Thoracic aorta (tissue), 2 donors: ENCODE measurements around the gene MMAB. TPM values are rescaled to one million over a fixed set of nuclear protein-coding genes. Genes with fewer than 3 reads are reported as not detected.

Experiments
- ATAC-seq: fragments of 150-250 bp; one replicate; pipeline ENCODE4 v1.8.0; 2017; ENCODE audit warnings: low read depth; ENCODE audit not compliant: insufficient number of reproducible peaks, low FRiP score
- DNase-seq: peaks from one replicate; pipeline ENCODE4 v3.0.0-alpha.2; 2020; ENCODE audit warnings: low spot score
- H3K27ac ChIP-seq, 2 donors: fragments of 200-600 bp; sonication (generic); 1 replicate in 1 of 2; 2 replicates in 1 of 2; pipeline ENCODE4 v1.5.1; 2016; ENCODE audit warnings: mild to moderate bottlenecking in 2 of 2, moderate library complexity in 2 of 2
- H3K27me3 ChIP-seq: fragments of 200-600 bp; sonication (generic); replicated peaks from 2 replicates; pipeline ENCODE4 v1.6.0; 2016; ENCODE audit warnings: mild to moderate bottlenecking; ENCODE audit not compliant: insufficient read depth
- H3K36me3 ChIP-seq: fragments of 200-600 bp; sonication (generic); one replicate; pipeline ENCODE4 v1.5.1; 2016
- H3K4me1 ChIP-seq, 2 donors: fragments of 200-600 bp; sonication (generic); 1 replicate in 1 of 2; 2 replicates in 1 of 2; pipeline versions ENCODE4 v1.5.1 to v1.6.0; 2016; ENCODE audit warnings: low read depth in 2 of 2, mild to moderate bottlenecking in 1 of 2; ENCODE audit not compliant: control insufficient read depth in 1 of 2
- H3K4me3 ChIP-seq: fragments of 200-600 bp; sonication (generic); 2 replicates; pipeline ENCODE4 v1.5.1; 2016; ENCODE audit warnings: mild to moderate bottlenecking
- H3K9me3 ChIP-seq: fragments of 200-600 bp; sonication (generic); 2 replicates; pipeline ENCODE4 v1.5.1; 2016
- CTCF ChIP-seq: fragments of 200-600 bp; sonication (generic); IDR thresholded peaks from one replicate; pipeline ENCODE4 v1.5.1; 2019; ENCODE audit warnings: antibody characterized with exemption
- total RNA-seq, 2 donors: library from RNA; depleted of rRNA; stranded (reverse); fragments of >200 nt; gene quantifications; one replicate each; pipeline versions ENCODE4 v1.1.0 to v1.2.3, GENCODE V29; 2016

The MMAB gene
- total RNA-seq, 2 donors from 2014 or later = 18.7 to 32.4 TPM

GRCh38 chr12:109560867-109561710 lies 12.2 kb downstream of the MMAB start:
- no peak for TF ChIP-seq CTCF
- no peak overlapping the region for H3K27ac ChIP-seq
- no peaks in the 10 kb centered on the region for H3K9me3 ChIP-seq
- DNase-seq = no peak
- no peak for ATAC-seq
- H3K4me1 ChIP-seq = no peaks in the 10 kb centered on the region
- H3K4me3 ChIP-seq = no peak overlapping the region
- H3K27me3 ChIP-seq = no peaks in the 10 kb centered on the region
- peaks cover 12% of the 10 kb centered on the region for H3K36me3 ChIP-seq

- no peaks in the 10 kb centered on the region for H3K27me3 ChIP-seq
- no peak for DNase-seq
- no peaks in the 10 kb centered on the region for H3K4me1 ChIP-seq
- no peaks in the 10 kb centered on the region for H3K9me3 ChIP-seq
- no peak for ATAC-seq
- H3K27ac ChIP-seq = no peak overlapping the region
- no peak for TF ChIP-seq CTCF
- H3K4me3 ChIP-seq = no peak overlapping the region
- peaks cover 12% of the 10 kb centered on the region for H3K36me3 ChIP-seq
Measured at GRCh38 chr12:109559601-109560000, 13.7 kb downstream of the MMAB start.

- no peak overlapping the region for H3K4me3 ChIP-seq
- H3K4me1 ChIP-seq = no peaks in the 10 kb centered on the region
- peaks cover 12% of the 10 kb centered on the region for H3K36me3 ChIP-seq
- ATAC-seq (no peak), DNase-seq (no peak)
- H3K27me3 ChIP-seq = no peaks in the 10 kb centered on the region
- no peak overlapping the region for H3K27ac ChIP-seq
- H3K9me3 ChIP-seq = no peaks in the 10 kb centered on the region
- no peak for TF ChIP-seq CTCF
Measured at GRCh38 chr12:109559200-109559505, 14.2 kb downstream of the MMAB start.

- no peak for ATAC-seq
- H3K36me3 ChIP-seq = peaks cover 9% of the 10 kb centered on the region
- no peaks in the 10 kb centered on the region for H3K9me3 ChIP-seq
- TF ChIP-seq CTCF = no peak
- no peak for DNase-seq
- no peaks in the 10 kb centered on the region for H3K27me3 ChIP-seq
- H3K4me1 ChIP-seq = no peaks in the 10 kb centered on the region
- H3K27ac ChIP-seq = no peak overlapping the region
- no peak overlapping the region for H3K4me3 ChIP-seq
Measured at GRCh38 chr12:109558374-109559199, 14.7 kb downstream of the MMAB start.

- peaks cover 9% of the 10 kb centered on the region for H3K36me3 ChIP-seq
- no peak overlapping the region for H3K4me3 ChIP-seq
- no peaks in the 10 kb centered on the region for H3K4me1 ChIP-seq
- no peaks in the 10 kb centered on the region for H3K27me3 ChIP-seq
- H3K9me3 ChIP-seq = no peaks in the 10 kb centered on the region
- no peak for ATAC-seq
- DNase-seq = no peak
- no peak overlapping the region for H3K27ac ChIP-seq
- TF ChIP-seq CTCF = no peak
Measured at GRCh38 chr12:109557805-109558204, 15.5 kb downstream of the MMAB start.
